ENCODE results near the gene GLI2.

GLI2 gene

DNA sequence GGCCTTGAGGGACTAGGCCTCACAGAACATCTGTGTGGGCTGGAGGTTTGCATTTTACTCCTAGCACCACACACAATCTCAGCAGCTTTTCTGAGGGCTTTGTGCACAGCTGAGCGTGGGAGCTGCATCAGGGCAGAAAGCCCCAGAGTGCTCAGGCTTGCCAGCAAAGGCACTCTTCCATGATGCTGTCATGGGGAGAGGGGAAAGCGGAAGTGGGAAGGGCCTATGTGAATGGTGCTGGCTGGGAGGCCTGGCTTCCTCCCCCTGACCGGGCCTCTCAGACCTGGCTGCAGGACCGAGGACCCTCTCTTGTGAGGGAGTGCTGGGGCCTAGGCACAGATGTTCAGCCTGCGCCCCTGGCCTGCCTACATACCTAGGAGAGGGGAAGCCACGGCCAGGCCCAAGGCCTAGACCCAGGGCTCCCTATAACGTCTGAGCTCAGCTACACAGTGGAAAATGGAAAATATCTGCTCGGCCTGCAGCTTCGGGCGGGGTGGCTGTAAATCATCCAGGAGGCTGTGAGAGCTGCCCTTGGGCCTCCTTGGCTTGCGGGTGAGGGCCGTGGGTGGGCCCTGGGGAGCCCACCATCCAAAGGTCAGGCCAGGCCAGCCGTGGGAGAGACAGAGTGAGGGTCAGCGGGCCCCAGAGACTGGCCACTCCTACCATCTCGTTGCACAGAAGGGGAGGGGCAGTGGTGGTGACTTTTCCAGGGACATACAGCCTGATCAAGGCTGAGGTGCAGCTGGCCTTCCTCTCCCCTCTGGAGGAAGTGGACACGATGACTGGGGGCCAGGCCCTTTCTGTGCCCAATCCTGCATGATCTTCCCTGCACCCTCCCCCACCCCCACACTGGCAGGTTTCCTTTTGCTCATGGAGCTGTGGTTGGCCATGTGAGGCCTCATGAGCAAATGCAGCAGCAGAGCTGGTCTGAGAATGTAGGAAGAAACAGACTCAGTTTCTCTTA lies 22.8 kb downstream of the GLI2 start:
- no peak for DNase-seq (ENCODE audit: low read depth)

DNA sequence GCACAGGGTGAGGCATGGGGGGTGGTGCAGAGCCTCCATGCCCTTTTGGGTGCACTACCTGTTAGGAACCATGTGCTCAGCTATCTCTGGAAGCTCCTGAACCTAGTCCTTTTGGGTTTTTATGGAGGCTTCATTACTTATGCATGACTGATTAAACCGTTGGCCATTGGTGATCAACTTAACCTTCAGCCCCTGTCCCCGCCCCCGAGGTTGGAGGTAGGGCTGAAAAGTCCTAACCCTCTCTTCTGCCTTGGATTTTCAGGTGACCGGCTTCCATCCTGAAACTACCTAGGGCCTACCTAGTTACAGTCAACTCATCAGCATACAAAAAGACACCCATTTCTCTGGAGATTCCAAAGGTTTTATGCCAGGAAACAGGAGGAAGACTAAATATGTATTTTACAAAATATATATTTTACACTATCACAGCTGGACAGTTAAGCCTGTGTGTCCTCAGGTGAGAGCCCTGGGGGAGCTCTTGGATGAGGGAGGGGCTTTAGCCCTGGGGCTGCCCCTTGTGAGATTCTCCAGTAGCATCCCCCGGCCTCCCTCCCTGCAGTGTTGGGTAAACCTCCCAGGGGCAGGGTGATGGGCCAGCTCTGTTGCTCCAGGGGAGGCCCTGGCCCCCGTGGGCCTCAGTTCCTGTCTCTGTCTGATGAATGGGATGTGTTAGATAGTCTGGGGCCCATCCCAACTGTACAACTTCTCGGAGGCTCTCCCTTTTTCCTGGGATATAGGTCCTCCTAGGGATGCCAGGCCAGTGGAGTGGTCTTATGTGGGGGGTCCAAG lies 24.1 kb downstream of the GLI2 start:
- DNase-seq (ENCODE audit: low read depth), result no peak

DNA sequence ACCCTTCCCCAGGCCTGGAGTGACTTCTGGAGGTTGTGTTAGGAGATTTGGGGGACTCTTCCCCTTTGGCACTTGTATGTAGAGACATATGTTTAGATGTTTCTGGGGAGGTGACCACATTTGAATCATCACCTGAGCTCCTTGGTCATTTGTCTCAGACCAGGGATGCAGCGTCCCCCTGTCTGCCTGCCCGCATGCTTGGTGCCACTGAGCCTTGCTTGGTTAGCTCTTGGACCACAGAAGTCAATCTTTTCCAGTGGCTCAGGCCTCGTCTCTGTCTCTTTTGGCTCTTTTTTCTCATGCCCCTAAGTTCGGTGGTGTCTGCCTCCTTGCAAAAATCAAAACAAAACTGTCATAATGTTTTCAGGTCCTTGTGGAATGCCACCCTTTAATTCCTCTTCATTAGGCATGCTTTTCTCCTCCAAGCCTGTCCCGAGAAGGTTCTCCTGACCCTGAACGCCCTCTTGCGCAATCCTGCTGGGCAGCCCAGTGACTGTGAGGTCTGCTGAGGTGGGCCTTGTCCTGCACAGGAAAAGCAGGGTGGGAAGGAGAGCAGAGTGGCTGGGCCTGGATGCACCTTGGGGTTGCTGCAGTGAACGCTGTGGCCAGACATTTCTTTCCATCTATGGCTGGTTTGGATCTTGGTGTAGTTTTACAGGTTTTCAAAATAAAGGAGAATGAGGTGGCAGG lies 24.9 kb downstream of the GLI2 start:
- DNase-seq (ENCODE audit: low read depth), result no peak

DNA sequence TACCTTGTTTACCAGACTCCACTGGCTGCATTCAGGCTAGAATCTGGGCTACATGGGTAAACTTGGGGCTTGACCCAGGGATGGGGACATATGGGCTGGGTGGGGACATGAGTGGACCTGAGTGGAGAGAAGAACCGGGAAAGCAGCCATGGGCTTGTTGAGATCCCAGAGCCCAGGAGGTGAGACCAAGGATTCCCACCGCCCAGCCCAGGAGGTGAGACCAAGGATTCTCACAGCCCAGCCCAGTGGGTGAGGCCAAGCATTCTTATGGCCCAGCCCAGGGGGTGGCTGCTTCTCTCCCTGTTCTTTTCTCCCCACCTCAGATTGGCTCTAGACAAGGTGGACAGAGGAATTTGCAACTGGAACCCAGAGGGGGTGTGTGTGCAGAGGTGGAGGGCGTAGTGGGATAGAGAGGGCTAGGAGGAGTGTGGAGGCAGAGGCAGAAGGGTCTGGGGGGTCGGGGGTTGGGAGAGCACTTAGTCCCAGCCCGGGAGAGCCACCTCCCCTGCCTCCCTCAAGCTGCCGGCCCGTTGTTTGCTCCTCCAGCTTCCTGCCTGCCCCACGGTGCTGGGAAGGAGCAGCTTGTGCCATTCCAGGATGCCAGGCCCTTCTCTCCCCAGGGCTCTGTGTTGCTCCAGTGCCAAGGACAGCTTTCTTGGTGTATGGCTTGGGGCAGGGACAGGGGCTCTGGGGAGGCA lies 25.6 kb downstream of the GLI2 start:
- DNase-seq (ENCODE audit: low read depth), result no peak

DNA sequence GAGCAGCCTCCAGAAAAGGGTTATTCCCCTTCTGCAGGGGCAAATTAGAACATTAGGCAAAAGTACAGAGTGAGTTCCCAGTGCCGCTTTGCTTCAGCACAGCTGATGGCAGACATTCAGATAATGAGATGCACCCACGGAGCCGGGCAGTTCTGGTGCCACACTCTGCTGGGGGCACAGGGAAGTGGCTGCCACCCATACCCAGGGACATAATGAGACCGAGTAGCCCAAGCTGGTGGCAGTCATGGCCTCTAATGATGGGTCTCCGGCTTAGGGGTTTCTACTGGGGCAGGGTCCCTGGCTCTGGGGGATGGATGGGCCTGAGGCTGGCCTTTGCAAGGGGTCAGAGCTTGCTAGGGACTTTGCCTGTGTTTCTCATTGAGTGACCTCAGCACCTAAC lies 26.2 kb downstream of the GLI2 start:
- no peak for DNase-seq (ENCODE audit: low read depth)

DNA sequence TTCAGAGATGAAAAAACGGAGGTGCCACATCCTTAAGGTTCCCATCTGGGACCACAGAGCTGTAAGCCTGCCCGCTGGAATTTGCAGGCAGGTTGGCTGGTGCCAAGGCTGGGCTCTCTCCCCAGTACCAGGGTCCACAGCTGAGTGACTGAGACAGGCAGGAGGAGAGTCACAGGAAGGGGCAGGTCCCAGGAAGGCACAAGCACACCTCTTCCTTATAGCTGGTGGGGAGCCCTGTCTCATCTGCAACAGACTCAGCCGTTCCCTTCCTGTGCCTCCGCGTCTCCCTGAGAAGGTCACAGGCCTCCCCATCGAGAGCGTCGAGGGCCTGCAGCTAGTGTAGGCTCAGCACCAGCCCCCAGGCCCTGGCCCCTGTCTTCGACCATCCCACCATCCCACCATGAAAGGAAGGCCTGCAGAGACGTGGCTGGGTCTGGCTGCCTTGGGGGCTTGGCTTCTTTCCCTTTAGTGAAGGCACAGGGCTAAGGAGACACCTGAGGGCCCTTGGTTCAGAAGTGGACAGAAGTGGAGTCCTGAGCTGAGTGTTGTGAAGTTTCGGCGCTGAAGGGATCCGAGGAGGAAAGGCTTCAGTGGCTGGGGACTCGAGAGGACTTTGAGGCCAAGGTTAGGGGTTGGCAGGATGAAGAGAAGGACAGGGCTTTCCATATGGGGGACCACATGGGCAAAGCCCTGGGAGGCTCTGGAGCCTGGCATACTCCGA lies 26.8 kb downstream of the GLI2 start:
- no peak for DNase-seq (ENCODE audit: low read depth)

DNA sequence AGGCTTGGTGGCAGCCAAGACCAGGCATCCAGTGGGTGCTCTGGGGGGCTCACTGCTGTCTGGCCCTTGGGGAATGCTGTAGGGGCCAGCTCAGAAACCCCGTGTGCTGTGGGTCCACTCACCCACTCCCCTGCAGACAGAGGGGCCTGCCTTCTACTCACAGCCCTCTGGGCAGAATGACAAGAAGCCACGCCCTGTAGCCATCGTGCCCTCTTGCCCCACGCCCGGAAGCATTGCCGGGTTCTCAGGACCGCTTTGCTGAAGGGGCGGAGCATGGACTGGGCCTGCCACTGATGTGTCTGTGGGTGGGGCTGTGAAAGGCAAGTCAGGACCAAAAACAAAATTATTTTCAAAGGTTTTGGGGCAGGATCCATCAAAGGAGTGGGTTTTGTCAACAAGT lies 27.8 kb downstream of the GLI2 start:
- DNase-seq (ENCODE audit: low read depth), result no peak

DNA sequence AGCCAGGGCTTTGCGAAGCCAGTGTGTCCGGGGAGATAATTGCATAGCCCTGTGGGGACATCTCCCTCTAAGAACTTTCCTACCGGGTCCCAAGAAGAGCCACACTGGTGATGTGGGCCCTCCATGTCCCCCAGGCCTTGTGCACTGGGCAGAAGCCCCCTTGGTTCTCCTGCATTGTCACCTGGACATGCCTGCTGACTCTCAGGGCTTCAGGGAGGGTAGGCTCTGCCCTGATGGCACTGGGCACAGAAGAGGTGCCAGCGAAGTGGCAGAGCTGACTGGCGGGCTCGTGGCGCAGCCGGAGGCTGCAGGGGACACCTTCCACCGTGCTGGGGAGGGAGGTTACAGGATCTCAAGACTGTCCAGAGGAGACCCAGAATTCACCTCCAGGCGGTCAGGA lies 28.3 kb downstream of the GLI2 start:
- no peak for DNase-seq (ENCODE audit: low read depth)

DNA sequence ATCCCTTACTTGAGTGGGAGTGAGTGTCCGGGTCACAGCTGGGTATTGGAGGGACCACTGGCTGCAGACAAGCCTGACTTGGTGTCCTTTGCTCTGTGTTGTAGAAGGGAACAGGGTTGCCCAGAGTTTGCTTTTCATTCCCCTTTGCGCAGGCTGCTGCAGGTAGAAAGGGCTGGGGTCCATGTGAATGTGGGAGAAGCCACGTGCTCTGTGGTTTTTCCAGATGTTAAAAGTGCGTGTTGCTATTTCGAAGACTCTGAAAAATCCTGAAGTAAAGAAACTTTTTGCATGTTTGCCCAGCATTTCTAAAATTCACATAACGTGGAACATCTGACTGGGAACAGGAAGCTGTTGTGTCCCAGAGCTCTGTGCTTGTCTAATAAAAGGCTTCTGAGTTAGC lies 28.8 kb downstream of the GLI2 start:
- DNase-seq (ENCODE audit: low read depth), result no peak

DNA sequence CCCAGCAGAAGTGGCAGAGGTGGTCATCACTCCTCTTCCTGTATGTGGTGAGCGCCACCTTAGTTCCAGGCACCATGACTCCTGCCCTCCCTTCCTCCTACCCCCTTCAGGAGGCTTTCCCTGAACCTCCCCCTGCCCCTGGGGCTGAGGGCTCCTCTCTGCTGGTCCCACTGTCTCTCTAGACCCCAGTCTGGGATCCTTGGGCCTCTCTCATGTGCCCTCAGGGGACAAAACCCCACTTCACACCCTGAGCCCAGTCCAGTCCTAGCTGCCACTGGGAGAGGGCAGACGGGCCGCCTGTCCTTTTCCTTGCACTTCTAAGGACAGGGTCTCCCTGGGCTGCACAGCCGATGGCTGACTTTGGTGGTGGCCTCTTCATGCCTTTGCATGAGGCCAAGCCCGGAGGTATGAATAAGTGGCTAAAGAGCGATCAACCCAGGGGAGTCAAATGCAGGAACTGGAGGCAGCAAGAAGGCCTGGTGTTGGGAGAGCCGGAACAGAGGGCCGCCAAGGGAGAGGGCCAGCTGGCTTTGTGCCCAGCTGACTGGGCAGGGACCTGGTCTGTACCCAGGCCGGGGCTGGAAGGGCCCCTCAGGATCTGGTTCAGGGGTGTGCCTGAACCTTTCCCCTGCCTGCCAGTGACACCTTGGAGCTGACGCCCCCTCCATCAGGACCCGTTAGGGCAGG lies 29.5 kb downstream of the GLI2 start:
- no peak for DNase-seq (ENCODE audit: low read depth)

DNA sequence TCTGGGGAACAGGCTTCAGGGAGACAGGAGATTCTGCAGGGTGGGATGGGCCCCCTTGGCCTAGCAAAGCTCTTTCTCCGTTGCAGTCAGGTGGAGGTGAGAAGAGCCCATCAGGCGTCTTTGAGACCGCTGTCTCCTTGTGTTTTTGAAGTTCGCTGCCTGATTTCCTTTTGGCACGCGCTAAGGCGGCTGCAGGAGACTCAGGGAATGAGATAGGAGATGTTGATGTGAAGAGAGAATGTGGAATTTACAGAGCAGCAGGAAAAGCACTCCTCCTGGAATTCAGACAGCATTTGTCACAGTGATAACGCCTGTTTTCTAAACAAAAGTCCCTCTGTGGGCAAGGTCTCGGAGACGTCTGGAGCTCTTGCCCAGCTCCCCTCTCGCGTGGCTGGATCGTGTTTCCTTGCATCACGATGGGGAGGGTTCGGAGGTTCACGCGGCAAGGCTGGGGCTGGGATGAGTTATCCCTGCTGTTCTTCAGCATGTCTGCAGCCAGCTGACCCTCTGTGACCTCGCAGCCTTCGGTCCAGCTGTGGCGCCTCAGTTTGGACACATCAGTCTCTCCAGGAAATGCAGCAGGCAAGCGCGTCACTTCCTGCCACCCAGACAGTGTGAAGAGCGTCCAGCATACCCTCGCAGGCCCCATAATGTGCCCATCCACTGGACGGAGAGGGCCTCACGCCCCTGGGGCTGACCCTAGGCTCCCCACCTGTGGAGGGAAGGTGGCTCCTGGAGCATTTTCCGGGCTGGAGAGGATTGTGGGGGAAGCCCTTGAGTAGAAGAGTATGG lies 30.2 kb downstream of the GLI2 start:
- DNase-seq (ENCODE audit: low read depth), result no peak

DNA sequence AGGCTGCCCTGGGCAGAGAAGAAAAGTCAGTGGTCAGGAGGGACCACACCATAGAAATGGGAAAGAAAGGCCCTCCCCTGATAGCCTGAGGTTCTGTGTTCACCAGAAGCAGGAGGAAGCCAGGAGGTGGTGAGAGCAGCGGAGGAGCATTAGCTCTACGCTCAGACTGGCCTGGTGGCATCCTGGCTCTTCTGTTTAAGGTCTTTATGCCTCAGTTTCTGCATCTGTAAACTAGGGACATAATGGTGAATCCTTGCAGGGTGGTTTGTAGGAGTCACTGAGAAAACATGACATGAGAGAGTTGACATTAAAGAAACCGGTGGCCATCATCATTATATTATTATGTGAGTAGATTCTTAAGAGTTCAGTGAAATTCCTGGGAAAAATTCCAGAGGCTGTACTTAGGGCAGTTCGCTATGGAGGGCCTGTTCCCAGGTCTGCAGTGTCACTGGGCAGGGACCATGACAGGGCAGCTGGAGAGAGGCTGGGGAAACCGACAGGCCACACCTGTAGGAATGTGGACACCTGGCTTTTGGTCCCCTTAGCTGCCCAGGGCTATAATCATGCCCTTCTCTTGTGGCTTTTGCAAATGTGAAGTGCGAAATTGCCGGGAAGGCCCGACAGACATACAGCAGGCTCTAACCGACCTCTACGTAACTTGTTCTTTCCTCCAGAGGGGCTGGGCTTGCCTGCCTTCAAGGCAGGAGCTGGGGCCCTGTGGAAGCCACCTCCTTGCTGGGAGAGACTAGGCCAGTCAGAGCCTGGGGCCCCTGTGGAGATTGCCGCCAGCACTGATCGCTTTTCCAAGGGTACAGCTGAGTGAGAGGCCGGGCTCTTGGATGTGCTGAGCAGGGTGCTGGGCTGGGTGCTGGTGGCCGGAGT lies 31.0 kb downstream of the GLI2 start:
- DNase-seq (ENCODE audit: low read depth), result no peak

DNA sequence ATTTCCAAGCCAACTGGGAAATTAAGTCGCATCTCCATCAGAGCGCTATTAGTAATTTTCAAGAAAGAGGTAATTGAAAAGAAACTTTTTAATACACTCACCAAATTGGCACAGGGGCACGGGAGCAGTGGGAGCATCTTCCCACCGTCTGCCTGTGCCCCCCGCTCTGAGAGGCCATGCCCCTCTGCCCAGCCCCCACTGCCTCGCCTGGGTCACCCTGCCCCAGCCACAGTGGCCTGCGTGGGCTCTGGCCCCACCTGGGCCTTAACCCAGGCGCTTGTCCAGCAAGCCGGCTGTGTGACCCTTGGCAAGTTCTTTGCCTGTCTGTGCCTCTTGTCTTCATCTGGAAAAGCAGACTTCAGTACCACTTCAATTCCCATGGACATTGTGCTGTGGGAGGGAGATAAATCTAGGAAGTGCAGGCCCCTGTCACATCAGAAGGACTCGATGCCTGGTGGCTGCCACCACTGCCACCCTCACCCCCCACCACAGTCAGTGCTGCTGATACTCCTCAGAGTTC lies 31.9 kb downstream of the GLI2 start:
- no peak for DNase-seq (ENCODE audit: low read depth)

DNA sequence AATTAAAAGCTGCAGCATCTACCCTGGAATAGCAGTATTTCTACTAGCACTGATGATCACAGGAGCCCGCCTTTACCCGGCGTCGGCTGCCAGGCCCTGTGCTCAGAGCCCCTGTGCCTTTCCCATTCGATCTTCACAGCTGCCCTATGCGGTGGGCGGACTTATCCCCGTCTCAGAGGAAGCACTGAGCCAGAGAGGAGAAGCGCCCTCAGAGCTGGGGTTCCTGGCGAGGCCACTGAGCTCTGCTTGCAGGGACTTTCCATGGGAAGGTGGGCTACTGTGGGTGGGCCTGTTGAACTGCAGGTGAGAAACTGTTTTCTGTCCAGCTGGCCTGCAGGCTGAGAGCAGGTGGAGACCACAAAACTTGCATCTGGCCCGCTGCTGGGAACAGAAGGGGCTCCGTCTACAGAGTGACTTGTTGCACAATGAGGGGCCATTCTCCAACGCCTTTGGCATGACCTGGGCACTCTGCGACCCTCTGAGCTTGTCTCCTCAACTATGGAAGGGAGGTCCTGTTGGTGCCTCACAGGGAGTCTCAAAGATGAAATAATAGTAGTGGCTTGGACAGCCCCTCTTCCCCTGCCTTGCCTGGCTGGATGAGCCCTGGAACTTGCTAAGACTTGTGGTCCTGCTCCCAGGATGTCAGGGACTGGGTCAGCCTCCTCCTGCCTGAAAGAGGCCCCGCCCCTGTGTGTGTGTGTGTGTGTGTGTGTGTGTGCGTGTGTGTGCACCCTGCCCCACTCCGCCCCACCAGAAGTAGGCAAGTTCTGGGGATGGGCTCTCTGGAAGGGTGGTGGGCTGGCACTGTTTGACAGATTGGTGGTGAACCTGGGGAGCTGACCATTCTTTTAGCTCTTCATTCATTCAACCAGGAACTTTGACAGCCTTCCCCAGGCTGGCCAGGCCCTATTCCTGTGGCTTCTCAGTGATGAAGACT lies 32.7 kb downstream of the GLI2 start:
- no peak for DNase-seq (ENCODE audit: low read depth)

DNA sequence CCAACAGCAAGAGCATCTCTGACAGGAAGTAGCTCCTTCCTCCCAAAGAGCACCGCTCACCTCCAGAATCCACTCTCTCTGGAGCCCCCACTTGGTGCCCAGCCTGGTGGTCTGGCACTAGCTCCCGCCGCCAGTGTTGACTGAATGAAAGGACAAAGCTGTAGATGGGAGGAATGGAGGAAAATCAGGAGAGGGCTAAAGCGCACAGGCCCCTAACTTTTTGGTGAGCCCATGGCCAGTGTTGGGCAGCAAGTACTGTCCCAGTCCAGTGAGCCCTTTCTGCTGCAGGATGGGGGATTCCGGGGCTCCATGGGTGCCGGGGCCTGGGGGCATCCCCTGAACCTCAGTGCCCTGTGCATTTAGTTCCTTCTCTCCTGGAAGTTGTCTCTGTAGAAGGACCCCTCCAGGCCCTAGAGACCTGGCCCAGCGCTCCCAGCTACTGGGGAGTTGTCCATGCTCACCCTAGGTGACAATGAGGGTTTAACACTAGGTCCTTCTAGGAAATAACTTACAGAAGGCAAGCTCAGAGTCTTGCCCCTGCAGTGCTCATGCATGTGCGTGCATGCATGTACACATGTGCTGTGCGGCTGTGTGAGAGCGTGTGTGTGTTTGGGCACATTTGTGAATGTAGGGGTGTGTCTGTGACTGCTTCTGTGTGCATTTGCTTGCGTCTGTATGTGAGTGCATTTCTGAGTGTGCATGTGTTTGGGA lies 33.6 kb downstream of the GLI2 start:
- DNase-seq (ENCODE audit: low read depth), result no peak

DNA sequence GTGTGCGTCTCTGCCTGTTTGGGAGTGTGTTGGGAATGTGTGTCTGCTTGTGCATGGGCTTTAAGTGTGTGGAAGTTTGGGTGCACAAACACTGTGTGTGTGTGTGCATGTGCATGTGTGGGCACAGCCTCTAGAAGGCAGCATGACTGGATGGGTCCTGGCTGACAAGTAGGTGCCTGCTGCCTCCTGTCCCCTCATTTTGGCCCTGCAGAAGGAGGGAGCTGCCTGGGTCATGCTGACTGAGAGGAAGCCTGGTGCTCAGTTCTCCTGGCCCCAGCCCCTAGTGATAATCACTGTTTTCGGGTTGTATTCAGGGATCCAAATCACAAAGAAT lies 34.1 kb downstream of the GLI2 start:
- DNase-seq (ENCODE audit: low read depth), result no peak

DNA sequence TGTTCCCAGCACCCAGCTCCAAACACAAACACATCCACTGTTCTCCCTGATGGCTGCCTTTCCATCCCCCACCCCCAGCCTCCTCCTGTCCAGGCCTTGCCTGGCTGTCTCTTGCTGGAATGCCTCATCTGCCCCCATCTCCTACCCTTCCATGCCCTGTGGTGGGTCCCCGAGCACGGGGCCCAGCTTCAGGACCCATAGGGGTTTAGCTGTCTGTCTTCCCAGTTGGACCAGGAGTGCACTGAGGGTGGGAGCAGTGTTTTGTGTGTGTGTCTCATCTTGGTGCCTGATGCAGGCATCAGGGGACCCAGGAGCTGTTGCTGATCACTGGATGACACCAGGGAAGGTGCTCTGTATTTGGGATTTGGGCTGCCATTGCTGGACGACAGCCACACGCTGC lies 34.5 kb downstream of the GLI2 start:
- no peak for DNase-seq (ENCODE audit: low read depth)
